Memory B cell (primary cell): ENCODE measurements around the gene PTPRM.

ENCODE experiments used
- ATAC-seq: fragments of 150-1000 bp; cut with Tn5 transposase; 2 replicates; pipeline ENCODE4 v1.10.0; 2021; ENCODE audit warnings: low read depth, mild to moderate bottlenecking, moderate library complexity
- DNase-seq, 2 donors: peaks; one replicate each; pipeline ENCODE4 v3.0.0; 2022; ENCODE audit warnings: low spot score in 2 of 2
- H3K27ac Mint-ChIP-seq: one replicate; pipeline ENCODE4 v1.8.0; 2022; ENCODE audit warnings: mild to moderate bottlenecking, moderate library complexity, mixed read lengths
- H3K27me3 Mint-ChIP-seq: one replicate; pipeline ENCODE4 v1.8.0; 2022; ENCODE audit warnings: mixed read lengths
- H3K36me3 Mint-ChIP-seq: one replicate; pipeline ENCODE4 v1.8.0; 2022; ENCODE audit warnings: mild to moderate bottlenecking, mixed read lengths
- H3K4me1 Mint-ChIP-seq: one replicate; pipeline ENCODE4 v1.8.0; 2022; ENCODE audit warnings: mixed read lengths
- H3K4me3 Mint-ChIP-seq: one replicate; pipeline ENCODE4 v1.8.0; 2022; ENCODE audit warnings: mild to moderate bottlenecking, moderate library complexity, mixed read lengths
- H3K9me3 Mint-ChIP-seq: one replicate; pipeline ENCODE4 v1.8.0; 2022; ENCODE audit warnings: mixed read lengths

Gene PTPRM

GRCh38 chr18:7618891-7619442 lies 51.9 kb downstream of the PTPRM start:
- DNase-seq (no peak), ATAC-seq (no peak)
- Mint-ChIP-seq H3K9me3 (no peaks in the 10 kb centered on the region), H3K4me3 (no peak overlapping the region), H3K4me1 (no peaks in the 10 kb centered on the region), H3K36me3 (no peaks in the 10 kb centered on the region), H3K27me3 (no peaks in the 10 kb centered on the region), H3K27ac (no peak overlapping the region)

GRCh38 chr18:7619676-7620075 lies 52.6 kb downstream of the PTPRM start:
- DNase-seq (no peak), ATAC-seq (no peak)
- Mint-ChIP-seq H3K4me3 (no peak overlapping the region), H3K9me3 (no peaks in the 10 kb centered on the region), H3K36me3 (no peaks in the 10 kb centered on the region), H3K4me1 (no peaks in the 10 kb centered on the region), H3K27ac (no peak overlapping the region), H3K27me3 (no peaks in the 10 kb centered on the region)

- Mint-ChIP-seq H3K36me3 (no peaks in the 10 kb centered on the region), H3K27ac (no peak overlapping the region), H3K4me1 (no peaks in the 10 kb centered on the region), H3K9me3 (no peaks in the 10 kb centered on the region), H3K27me3 (no peaks in the 10 kb centered on the region), H3K4me3 (no peak overlapping the region)
- ATAC-seq, result no peak
- DNase-seq, result no peak
These were observed 55.6 kb downstream of the PTPRM start for GRCh38 chr18:7622721-7623120.

- H3K4me1 Mint-ChIP-seq, result no peaks in the 10 kb centered on the region
- H3K9me3 Mint-ChIP-seq, result no peaks in the 10 kb centered on the region
- H3K27me3 Mint-ChIP-seq, result no peaks in the 10 kb centered on the region
- DNase-seq (no peak), ATAC-seq (no peak)
- no peak overlapping the region for H3K4me3 Mint-ChIP-seq
- H3K27ac Mint-ChIP-seq, result no peak overlapping the region
- no peaks in the 10 kb centered on the region for H3K36me3 Mint-ChIP-seq
These were observed 56.6 kb downstream of the PTPRM start for GRCh38 chr18:7623681-7624080.

GRCh38 chr18:7624697-7625096 lies 57.6 kb downstream of the PTPRM start:
- no peak overlapping the region for H3K27ac Mint-ChIP-seq
- DNase-seq (no peak), ATAC-seq (no peak)
- H3K27me3 Mint-ChIP-seq, result no peaks in the 10 kb centered on the region
- H3K4me3 Mint-ChIP-seq, result no peak overlapping the region
- H3K4me1 Mint-ChIP-seq, result no peaks in the 10 kb centered on the region
- H3K36me3 Mint-ChIP-seq, result no peaks in the 10 kb centered on the region
- no peaks in the 10 kb centered on the region for H3K9me3 Mint-ChIP-seq

GRCh38 chr18:7626175-7626921 lies 59.2 kb downstream of the PTPRM start:
- Mint-ChIP-seq H3K36me3 (no peaks in the 10 kb centered on the region), H3K4me1 (no peaks in the 10 kb centered on the region), H3K9me3 (no peaks in the 10 kb centered on the region), H3K27me3 (no peaks in the 10 kb centered on the region), H3K4me3 (no peak overlapping the region), H3K27ac (no peak overlapping the region)
- no peak for ATAC-seq
- no peak for DNase-seq

- H3K27ac Mint-ChIP-seq, result no peak overlapping the region
These were observed 59.9 kb downstream of the PTPRM start for GRCh38 chr18:7626922-7627440.

GRCh38 chr18:7629416-7629815 lies 62.3 kb downstream of the PTPRM start:
- H3K27ac Mint-ChIP-seq, result no peak overlapping the region
- no peak for DNase-seq
- H3K36me3 Mint-ChIP-seq, result no peaks in the 10 kb centered on the region
- H3K9me3 Mint-ChIP-seq, result peaks cover 1% of the 10 kb centered on the region
- H3K4me3 Mint-ChIP-seq, result no peak overlapping the region
- no peaks in the 10 kb centered on the region for H3K4me1 Mint-ChIP-seq
- no peak for ATAC-seq
- no peaks in the 10 kb centered on the region for H3K27me3 Mint-ChIP-seq

More at GRCh38 chr18:7626922-7627440, 59.9 kb downstream of the PTPRM start:
- Mint-ChIP-seq H3K9me3 (no peaks in the 10 kb centered on the region), H3K27me3 (no peaks in the 10 kb centered on the region), H3K36me3 (no peaks in the 10 kb centered on the region), H3K4me3 (no peak overlapping the region), H3K4me1 (no peaks in the 10 kb centered on the region)
- ATAC-seq (no peak), DNase-seq (no peak)

GRCh38 chr18:7630731-7631442 lies 63.8 kb downstream of the PTPRM start:
- Mint-ChIP-seq H3K4me3 (no peak overlapping the region), H3K4me1 (no peaks in the 10 kb centered on the region), H3K27ac (no peak overlapping the region), H3K36me3 (no peaks in the 10 kb centered on the region), H3K9me3 (peaks cover 3% of the 10 kb centered on the region), H3K27me3 (no peaks in the 10 kb centered on the region)
- no peak for DNase-seq
- ATAC-seq, result no peak

GRCh38 chr18:7632152-7633098 lies 65.3 kb downstream of the PTPRM start:
- Mint-ChIP-seq H3K9me3 (peaks cover 4% of the 10 kb centered on the region), H3K27me3 (no peaks in the 10 kb centered on the region), H3K4me1 (no peaks in the 10 kb centered on the region), H3K36me3 (no peaks in the 10 kb centered on the region), H3K27ac (no peak overlapping the region), H3K4me3 (no peak overlapping the region)
- DNase-seq, result no peak
- ATAC-seq, result no peak

GRCh38 chr18:7633171-7633570 lies 66.1 kb downstream of the PTPRM start:
- H3K27ac Mint-ChIP-seq, result no peak overlapping the region
- ATAC-seq, result no peak
- DNase-seq, result no peak
- H3K36me3 Mint-ChIP-seq, result no peaks in the 10 kb centered on the region
- H3K4me1 Mint-ChIP-seq, result no peaks in the 10 kb centered on the region
- no peak overlapping the region for H3K4me3 Mint-ChIP-seq
- H3K9me3 Mint-ChIP-seq, result peaks cover 4% of the 10 kb centered on the region
- H3K27me3 Mint-ChIP-seq, result no peaks in the 10 kb centered on the region

GRCh38 chr18:7635948-7636347 lies 68.8 kb downstream of the PTPRM start:
- no peak overlapping the region for H3K4me3 Mint-ChIP-seq
- DNase-seq, result no peak
- H3K36me3 Mint-ChIP-seq, result no peaks in the 10 kb centered on the region
- H3K27me3 Mint-ChIP-seq, result no peaks in the 10 kb centered on the region
- H3K27ac Mint-ChIP-seq, result no peak overlapping the region
- no peaks in the 10 kb centered on the region for H3K4me1 Mint-ChIP-seq
- H3K9me3 Mint-ChIP-seq, result peaks cover 4% of the 10 kb centered on the region
- ATAC-seq, result no peak

- Mint-ChIP-seq H3K4me1 (no peaks in the 10 kb centered on the region), H3K4me3 (no peak overlapping the region), H3K27me3 (no peaks in the 10 kb centered on the region), H3K9me3 (peaks cover 4% of the 10 kb centered on the region), H3K27ac (no peak overlapping the region), H3K36me3 (no peaks in the 10 kb centered on the region)
- no peak for ATAC-seq
- DNase-seq, result no peak
These were observed 70.2 kb downstream of the PTPRM start for GRCh38 chr18:7637269-7637668.
